ENCODE results near the gene PARP9.
"Not testable (repeated sequence)": the region's sequence is repeated elsewhere in the genome, so short reads cannot be mapped to it uniquely, and the experiment has no call there.

The PARP9 gene

GRCh38 chr3:122572940-122573412 is 8.9 kb upstream of the PARP9 start:
- no peak for DNase-seq

- no peak for DNase-seq
These were observed 4.7 kb upstream of the PARP9 start for GRCh38 chr3:122568755-122569154.

GRCh38 chr3:122568131-122568530 is 4.0 kb upstream of the PARP9 start:
- not testable (repeated sequence) for DNase-seq

GRCh38 chr3:122563717-122564025 is 429 bp downstream of the PARP9 start:
- no peak for DNase-seq

GRCh38 chr3:122562923-122563716 is 980 bp downstream of the PARP9 start:
- DNase-seq, result no peak

- peak; percentile 32 for DNase-seq
These were observed 3.4 kb downstream of the PARP9 start for GRCh38 chr3:122560680-122561079.

- DNase-seq, result no peak
These were observed 4.2 kb downstream of the PARP9 start for GRCh38 chr3:122559906-122560305.

- DNase-seq, result no peak
These were observed 5.5 kb downstream of the PARP9 start for GRCh38 chr3:122558605-122559004.

GRCh38 chr3:122557356-122557755 is 6.7 kb downstream of the PARP9 start:
- DNase-seq, result no peak

GRCh38 chr3:122555275-122556071 is 8.6 kb downstream of the PARP9 start:
- no peak for DNase-seq

- no peak for DNase-seq
These were observed 10.9 kb downstream of the PARP9 start for GRCh38 chr3:122553171-122553570.

- DNase-seq, result no peak
These were observed 15.5 kb downstream of the PARP9 start for GRCh38 chr3:122548619-122549018.

GRCh38 chr3:122548076-122548475 is 16.0 kb downstream of the PARP9 start:
- no peak for DNase-seq

- DNase-seq, result no peak
These were observed 17.9 kb downstream of the PARP9 start for GRCh38 chr3:122546151-122546550.

- DNase-seq, result no peak
These were observed 25.1 kb downstream of the PARP9 start for GRCh38 chr3:122538956-122539490.

- DNase-seq, result no peak
These were observed 27.5 kb downstream of the PARP9 start for GRCh38 chr3:122536632-122537001.

- no peak for DNase-seq
These were observed 28.0 kb downstream of the PARP9 start for GRCh38 chr3:122535964-122536631.

- DNase-seq, result no peak
These were observed 30.2 kb downstream of the PARP9 start for GRCh38 chr3:122533931-122534334.

GRCh38 chr3:122533480-122533879 is 30.6 kb downstream of the PARP9 start:
- DNase-seq, result no peak

GRCh38 chr3:122530164-122530563 is 33.9 kb downstream of the PARP9 start:
- no peak for DNase-seq

GRCh38 chr3:122523317-122523716 is 40.8 kb downstream of the PARP9 start:
- DNase-seq, result no peak

- no peak for DNase-seq
These were observed 43.2 kb downstream of the PARP9 start for GRCh38 chr3:122520861-122521260.

- no peak for DNase-seq
These were observed 44.4 kb downstream of the PARP9 start for GRCh38 chr3:122519693-122520092.
